ENCODE data around the gene EHD1.

The EHD1 gene

DNA sequence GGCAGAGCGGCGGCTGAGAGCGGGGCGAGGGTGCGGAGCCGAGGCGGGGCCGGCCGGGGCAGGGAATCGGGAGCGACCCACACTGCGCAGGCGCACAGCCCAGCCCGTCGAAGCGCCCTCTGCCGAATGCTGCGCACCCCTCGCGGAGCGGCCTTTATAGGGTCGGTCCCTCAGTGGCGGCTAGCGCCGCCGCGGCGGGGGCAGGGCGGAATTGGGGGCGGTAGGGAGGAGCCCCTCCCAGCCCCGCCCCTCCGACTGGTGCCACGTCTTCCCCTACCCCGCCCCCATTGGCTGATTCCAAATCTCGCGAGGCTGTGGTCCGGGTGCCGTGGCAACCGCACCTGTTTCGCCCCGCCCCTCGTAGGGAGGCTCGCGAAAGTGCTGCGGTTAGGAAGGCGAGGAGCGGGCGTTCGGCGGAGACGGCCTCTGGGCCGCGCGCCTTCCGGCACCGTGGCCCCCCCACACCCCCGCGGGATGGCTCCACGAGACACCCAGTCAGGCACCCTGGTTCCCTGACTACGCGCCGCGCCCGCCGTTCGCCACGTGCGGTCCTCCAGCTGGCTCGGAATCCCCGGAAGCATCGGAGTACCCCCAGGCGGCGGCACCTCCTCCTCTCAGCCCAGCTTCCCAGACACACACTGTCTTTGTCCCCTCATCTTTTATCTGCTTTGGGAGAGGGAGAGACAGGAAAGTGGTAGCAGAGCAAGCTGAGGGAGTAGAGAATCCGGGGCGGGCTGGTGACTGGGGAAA lies at the start of gene EHD1:
Gene EHD1, minus strand, starts transcription at position 128 of the 750 bp plus-strand sequence. CDS start 157 bp downstream, outside the sequence.
- DNase-seq = peak; percentile 94

DNA sequence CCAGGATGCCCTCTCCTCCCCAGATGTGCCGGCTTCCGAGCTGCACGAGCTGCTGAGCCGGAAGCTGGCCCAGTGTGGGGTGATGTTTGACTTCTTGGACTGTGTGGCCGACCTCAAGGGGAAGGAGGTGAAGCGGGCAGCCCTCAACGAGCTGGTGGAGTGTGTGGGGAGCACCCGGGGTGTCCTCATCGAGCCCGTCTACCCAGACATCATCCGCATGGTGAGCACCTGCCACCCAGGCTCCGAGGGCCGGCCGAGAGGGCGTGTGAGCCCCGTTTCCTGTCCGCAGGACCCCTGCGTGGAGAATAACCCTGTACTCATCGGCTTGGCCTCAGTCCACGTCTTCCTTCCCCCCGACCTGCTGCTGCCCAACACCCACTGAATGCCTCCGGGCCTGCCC lies 48.3 kb upstream of the EHD1 start:
- no peak for DNase-seq

DNA sequence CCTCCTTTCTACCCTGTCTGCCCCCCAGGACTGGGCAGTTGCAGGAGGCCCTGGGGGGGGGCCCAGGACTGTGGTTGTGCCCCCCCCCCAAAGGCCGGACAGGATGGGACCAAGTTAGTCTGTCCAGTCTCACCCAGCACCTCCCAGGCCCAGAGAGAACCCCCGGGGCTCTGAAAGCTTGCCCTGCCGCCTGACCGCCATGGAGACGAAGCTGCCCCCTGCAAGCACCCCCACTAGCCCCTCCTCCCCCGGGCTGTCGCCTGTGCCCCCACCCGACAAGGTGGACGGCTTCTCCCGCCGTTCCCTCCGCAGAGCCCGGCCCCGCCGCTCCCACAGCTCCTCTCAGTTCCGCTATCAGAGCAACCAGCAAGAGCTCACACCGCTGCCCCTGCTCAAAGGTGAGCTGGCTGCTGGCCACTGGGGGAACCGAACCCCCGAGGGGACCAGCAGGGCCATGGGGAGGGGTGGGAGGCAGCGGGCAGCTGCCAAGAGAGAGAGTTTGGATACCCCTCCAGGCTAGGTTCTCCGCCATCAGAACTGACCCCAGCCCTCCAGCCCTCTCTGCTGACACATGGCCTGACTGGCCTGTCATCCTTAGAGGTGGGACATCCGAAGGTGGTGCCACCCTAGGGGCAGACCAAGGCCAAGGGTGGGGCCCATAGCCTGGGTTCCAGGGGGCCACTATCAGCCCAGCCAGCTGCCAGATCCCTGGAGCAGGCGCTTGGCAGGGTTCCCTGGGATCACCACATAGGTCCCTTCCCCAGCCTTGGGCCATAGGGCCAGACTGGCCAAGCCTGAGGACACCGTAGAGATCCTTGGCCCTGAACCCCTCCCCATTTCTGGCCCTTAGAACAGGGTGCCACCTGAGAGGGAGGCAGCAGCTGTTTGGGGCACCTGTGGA lies 47.4 kb upstream of the EHD1 start:
- DNase-seq = no peak

DNA sequence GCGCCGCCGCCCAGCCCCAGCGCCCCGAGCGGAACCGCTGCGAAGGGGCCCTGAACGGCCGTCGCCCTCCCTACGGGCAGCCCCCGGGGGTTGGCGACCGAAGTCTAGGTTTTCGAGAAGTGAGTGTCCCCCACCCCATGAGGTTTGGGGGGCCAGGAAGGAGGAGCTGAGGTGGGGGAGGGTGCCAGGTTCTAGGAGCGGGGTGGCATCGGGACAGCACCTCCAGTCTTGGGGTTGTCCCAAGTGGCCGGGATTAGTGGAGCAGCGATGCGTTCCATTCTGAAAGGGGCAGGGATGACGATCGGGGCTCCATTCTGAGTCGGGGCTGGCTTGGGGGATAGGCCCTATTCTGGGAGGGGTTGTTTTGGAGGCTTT lies 46.5 kb upstream of the EHD1 start:
- DNase-seq = no peak

DNA sequence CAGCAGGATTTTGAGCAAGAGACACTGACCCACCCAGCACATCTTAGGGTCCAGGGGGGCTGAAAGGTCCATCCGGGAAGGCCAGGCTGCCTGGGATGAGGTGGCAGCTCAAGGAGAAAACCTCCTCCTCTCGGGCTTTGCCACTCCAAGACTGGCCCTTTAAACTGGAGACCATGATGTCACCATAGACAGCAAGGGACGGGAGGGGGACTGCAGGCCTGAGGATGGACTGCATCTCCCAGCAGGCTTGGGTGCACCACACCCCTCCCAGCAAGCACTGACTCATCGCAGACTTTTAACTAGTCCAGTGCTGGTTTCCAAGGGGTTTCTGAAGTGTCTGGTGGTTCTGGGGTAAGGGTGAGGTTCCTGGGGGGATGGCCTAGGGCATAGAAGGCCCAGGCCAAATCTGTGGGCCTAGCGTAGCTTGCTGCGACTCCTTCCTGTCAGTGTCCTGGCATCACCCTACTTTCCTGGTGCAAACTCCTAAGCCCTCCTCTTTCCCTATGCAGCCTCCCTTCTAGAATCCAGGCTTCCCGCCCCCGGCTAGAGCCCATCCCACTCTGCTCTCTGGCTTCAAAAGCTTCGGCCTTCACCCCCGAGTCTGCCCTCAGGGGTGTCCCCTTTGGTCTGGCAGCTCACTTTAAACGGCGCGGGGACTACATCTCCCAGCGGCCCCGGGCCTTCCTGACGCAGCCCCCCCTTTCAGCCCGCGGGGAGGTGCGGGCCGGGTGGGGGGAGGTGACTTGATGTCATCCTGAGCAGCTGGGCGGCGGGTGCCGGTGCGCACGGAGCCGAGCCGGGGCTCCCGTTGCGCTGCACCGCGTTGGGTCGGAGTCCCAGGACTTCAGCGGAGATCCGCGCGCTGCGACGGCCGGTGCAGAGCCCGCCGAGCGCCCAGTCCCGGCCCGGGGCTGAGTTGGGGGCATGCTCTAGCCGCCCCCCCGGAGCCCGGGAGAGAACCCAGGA lies 45.8 kb upstream of the EHD1 start, which contains the start of gene PPP2R5B:
Gene PPP2R5B, plus strand, starts transcription at position 746 of the 966 bp plus-strand sequence. CDS start 1,046 bp downstream, outside the sequence.
- DNase-seq = peak; percentile 63

DNA sequence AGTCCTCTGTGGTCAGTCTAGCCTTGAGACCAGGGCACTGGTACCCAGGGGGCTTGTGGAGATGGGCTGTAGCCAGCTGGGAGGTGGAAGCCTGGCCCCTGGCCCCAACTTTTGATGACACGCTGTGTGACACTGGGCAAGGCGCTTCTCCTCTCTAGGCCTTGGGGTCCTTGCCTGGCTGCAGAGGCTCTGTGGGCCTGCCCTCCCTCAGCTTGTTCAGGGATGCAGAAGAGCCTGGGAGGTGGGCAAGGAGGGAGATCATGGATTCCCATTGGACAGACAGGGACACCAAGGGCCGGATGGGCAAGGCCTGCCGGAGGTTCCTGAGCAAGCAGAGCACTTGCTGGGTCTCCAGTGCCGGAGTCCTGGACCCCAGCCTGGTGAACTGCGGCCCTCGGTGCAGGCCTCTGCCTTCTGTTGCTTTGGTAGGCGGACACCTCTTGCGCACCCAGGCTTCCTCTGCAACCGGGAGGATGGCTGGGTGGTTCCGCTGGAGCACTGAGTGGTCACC lies 44.8 kb upstream of the EHD1 start:
- no peak for DNase-seq

DNA sequence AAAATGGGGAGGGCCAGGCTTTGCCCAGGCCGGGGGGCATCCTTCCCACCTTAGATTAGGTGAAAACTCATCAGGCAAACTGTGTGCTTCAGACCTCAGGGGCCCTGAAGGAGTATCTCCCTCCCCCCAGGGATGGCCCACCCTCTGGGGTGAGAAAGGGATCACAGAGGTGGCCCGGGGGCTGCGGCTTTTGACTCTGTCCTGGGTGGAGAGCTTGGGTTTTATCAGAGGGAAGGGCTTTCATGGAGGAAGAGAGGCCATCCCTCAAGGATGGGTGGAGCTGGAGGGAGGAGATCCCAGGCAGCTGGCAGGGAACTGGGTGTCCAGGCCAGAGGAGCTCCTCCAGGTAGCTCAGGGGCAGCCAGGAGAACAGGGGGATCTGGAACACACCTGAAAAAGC lies 43.0 kb upstream of the EHD1 start:
- DNase-seq = no peak

DNA sequence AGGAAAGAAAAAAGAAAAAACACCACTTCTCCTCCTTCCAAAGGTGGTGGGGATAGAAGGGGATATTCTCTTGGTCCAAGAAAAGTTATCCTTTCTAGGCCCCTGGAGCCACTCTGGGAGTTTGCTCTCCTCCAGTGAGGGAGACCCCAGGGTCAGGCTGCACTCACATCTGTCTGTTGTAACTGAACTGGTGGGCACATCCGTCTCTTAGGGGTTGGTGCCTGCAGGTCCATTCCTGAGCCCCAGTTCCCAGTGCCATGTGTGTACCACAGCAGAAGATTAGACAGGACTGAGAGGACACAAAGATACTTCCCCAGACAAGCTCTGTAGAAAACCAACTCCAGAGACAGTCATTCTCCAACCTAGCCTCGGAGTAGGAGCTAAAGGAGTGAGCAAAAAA lies 41.7 kb upstream of the EHD1 start:
- no peak for DNase-seq

DNA sequence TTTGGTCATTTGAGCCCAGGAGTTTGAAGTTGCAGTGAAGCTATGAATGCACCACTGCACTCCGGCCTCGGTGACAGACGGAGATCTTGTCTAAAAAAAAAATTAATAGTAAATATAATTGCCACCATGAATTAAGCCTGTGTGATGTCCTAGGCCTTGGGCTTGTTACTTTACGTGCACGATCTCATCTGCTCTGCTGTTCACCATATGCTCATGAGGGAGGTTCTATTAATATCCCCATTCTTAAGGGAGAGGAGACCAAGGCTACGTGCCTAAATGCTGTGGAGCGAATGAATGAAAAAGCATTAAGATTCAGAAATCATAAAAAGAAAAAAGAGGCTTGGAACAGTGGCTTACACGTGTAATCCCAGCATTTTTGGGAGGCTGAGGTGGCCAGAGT lies 41.2 kb upstream of the EHD1 start:
- no peak for DNase-seq

DNA sequence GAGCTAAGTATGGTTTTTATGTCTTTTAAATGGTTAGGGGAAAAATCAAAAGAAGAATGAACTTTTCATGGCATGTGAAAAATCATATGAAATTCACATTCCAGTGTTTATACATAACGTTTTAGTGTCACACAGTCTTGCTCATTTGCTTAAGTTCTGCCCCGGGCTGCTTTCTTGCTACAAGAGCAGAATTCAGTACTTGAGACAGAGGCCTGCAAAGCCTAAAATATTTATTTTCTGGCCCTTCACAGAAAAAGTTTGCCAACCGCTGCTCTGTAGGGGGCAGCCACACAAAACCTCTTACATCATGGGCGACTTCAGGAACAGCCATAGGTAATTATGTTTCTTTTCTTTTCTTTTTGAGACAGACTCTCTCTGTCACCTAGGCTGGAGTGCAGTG lies 39.6 kb upstream of the EHD1 start:
- DNase-seq = no peak

DNA sequence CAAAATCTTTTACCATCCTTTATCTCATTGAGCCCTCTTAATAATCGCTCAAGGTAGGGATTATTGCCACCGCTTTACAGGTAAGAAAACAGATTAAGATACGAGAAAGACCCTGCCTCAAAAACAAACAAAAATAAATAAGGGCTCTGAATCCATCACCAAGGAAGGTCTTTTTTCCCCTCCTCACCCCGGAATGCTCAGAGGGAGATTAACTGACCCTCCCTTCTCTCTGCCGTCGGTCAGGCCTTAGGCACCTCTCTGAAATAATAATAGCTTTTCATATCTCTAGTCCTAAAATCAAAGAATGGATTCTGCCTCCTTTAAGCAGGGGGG lies 39.2 kb upstream of the EHD1 start:
- no peak for DNase-seq

DNA sequence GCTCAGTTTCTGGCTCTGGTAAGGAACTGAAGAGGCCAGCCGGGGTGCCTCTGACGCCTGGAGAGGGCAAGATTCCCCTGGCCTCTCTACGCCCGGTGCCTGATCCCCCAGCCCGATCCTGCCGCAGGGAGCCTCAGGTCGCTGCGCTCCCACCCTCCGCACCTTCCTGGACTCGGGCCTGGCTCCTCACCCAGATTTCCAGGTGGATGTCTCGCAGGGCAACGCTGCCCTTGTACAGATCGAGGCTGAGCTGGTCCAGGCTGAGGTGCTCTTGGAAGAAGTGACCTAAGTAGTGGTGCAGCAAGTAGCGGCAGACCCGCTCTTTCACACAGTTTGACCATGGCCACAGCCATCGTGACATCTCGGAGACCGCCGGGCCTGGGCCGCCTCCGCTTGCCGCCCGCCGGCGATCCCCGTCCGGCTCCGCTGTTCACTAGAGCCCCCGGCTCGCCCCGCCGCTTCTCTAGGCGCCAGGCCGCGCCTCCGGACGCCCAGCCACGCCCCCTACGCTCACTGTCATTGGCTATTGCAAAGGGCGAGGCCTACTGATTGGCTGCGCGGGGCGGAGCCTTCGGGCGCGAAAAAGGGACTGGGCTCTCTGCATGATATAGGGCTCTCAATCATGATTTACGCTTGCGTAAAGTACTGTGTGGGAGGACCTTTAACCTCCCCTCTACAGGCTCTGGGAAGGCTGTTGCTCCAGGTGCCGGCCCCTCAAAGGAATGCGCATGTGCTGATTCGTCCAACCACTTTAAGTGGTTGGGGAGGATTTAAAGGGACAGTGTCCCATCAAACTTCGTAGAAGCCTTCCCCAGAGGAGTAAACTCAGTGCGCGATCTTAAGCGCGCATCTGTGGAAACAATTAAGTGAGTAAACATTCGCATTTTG lies 38.6 kb upstream of the EHD1 start, which contains the start of gene ATG2A:
Gene ATG2A, minus strand, starts transcription at position 435 of the 888 bp plus-strand sequence. Its CDS starts 74 bp downstream, at position 361.
- DNase-seq = peak; percentile 99

DNA sequence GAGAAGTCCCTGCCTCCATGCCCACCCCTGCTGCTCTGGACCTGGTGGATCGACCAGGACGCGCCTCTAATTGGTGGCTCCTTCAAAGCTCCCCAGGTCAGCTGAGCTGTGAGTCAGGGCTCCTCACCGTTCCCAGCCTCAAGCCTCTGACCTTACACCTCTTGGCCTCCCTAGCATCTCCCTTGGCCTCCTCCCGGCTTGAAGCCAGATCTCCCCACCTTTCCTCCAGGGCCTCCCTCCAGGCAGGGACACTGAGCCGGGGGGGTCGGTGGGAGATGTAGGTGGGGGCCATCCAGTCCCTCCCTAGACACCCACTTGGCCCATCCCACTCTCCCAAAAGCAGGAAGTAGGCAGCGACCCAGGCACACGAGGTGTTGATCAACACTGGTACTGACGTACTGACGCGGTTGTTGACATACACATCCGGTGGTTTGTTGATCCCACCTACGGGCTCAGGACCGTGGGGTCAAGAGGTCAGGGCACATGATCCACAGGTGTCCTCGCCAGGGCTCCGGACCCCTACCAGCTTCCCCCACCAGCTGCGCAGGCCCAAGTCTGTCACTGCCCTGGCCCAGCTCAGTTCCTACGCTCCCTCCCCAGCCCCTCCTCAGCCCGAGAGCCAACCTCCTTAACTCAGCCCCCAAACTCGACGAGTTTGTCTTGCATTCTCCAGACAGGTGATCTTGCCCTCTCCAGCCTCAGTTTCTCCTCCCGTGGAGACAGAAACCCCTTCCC lies 37.8 kb upstream of the EHD1 start:
- no peak for DNase-seq

DNA sequence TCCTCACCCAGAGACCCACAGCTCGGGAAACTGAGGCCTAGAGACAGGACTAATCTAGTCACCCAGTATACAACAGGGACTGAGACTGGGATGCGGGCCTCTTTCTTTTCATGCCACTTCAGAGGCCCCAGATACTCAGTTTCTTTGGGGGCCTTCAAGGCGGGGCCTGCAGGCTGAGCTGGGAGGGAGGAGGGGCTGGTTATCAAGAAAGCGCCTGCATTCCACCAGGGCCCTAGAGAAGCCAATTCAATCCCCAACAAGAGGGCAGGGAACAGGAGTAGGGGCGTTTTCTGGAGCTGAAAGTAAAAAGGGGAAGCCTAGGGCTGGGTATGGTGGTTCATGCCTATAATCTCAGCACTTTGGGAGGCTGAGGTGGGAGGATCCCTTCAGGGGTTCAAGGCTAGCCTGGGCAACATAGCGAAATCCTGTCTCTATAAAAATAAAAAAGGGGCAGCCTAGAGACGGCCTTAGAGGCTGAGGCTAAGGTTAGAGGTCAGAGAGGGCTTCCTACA lies 37.0 kb upstream of the EHD1 start:
- no peak for DNase-seq

DNA sequence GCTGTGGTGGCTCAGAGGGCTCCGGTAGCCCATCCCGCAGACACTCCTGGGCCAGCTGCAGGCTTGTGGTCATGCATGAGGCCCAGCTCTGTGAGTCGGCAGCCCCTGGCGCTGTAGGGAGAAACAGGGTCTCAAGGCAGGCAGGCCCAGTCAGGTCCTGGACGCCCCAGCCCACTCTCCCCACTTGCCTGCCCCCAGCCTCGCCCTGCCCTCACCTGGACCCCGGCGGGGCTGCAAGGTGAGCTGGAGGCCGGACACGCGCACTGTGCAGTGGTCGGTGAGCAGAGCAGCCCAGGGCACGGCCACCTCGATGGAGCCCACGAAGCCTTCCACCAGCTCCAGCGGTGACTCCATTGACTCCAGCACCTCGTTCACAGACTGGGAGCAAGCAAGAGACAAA lies 35.7 kb upstream of the EHD1 start:
- DNase-seq = no peak

DNA sequence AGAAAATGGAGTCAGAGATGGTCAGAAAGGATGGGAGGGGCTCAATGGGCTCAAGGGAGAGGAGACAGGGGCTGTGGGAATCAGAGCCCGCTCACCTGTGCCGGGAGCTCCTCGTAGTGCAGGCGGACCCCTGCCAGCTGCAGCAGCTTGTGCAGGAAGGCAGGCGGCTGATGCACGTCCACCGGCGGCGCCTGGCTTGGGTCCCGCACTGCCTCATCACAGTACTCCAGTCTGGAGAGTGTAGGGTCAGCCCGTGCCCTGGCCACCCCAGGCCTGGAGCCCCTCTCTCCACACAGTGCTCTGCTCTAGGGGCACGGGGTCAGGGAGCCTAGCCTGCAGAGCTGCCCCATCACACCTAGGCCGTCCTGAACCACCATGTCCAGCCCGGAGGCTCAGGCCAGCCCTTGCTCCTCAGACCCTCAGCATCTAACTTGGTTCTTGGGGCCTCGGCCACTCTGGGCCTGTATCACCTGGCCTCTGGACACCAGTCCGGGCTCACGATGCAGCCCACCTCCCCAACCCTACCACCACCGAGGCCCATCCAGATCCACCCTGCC lies 34.8 kb upstream of the EHD1 start:
- DNase-seq = no peak

DNA sequence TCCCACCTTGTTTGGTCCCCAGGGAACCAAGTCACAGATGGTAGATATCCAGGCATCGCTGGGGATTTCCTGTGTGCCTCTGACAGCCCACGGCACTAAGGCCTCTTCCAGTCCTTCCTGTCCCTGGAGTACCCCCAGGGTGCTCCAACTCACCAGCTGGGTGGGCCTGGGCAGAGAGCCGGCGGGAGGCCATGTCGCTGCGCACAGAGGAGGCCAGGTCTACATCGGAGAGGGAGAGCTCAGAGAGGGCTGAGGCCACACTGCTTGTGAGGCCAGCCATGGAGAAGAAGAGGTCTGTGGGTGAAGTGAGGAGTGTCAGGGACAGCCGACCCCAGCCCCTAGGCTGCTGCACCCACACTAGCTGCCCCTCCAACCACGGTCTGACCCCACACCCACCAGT lies 33.3 kb upstream of the EHD1 start:
- no peak for DNase-seq

DNA sequence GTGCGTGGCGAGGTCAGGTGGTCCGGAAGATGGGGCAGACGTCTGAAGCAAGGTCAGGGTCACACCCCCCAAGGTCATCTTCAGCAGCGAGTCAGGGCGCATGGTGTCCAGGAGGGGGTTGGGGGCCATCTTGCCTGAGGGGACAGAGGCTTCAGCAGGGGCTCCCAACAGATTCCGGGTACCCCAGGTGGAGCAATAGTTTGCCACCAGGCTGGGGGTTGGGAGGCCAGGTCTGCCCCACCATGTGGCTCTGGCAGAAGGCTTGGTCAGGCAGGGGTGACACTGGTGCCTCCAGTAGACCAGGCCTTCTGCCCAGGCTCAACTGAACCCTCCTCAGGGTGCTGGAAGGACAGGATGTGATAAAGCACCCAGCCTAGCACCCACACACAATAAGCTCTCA lies 32.7 kb upstream of the EHD1 start:
- DNase-seq = no peak

DNA sequence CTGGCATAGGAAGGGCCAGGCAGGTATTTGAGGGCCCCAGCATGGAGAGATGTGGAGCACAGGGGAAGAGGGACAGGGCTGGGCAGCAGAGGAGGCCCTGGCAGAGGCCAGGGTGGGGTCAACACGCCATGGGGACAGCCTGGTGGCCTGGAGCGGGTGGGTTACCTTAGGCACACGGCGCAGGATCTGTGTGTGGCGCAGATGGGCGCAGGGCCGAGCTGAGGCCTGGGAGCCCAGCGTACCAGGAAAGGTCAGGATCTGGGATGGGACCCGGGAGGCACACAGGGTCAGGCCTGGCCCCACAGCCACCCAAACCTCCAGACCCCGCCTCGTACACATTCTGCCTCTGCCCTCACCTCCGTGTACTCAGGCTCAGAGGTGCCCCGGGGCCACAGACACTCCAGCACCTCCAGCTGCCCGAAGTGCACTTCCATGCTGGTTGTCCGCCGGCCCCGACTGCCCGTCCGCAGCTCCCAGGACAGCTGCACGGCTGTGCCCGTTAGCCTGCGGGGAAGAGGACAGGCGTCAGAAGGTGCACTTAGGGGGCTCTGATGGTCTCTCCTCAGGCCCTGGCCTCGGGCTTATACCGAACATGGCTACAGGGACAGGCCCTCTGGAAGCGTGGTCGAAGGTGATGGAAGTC lies 32.2 kb upstream of the EHD1 start:
- no peak for DNase-seq
